SK-N-SH treated with all-trans-retinoic acid at 6 μM for 48 hours (cell line): ENCODE results near the gene MALSU1.

ENCODE experiments used
- ATAC-seq: fragments of 200-7000 bp; cut with Tn5 transposase; 3 replicates; pipeline ENCODE4 v1.9.1; 2020; ENCODE audit warnings: mild to moderate bottlenecking, moderate library complexity
- ARNTL ChIP-seq: fragments of 450-650 bp; formaldehyde crosslinking; IDR thresholded peaks from 2 replicates; pipeline ENCODE4 v1.5.0; 2020; ENCODE audit warnings: low read depth, mild to moderate bottlenecking, moderate library complexity, borderline replicate concordance
- BACH2 ChIP-seq: fragments of 250-450 bp; sonication (Bioruptor Pico); IDR thresholded peaks from 2 replicates; pipeline ENCODE4 v1.9.0; 2021; ENCODE audit warnings: mild to moderate bottlenecking, borderline replicate concordance
- CSDC2 ChIP-seq: fragments of 250-450 bp; sonication (Bioruptor Pico); IDR thresholded peaks from 2 replicates; pipeline ENCODE4 v1.5.0; 2020; ENCODE audit warnings: mild to moderate bottlenecking, moderate library complexity
- CSRNP3 ChIP-seq: fragments of 250-450 bp; sonication (Bioruptor Pico); IDR thresholded peaks from 2 replicates; pipeline ENCODE4 v1.5.1; 2021; ENCODE audit warnings: mild to moderate bottlenecking, moderate library complexity
- ESRRG ChIP-seq: fragments of 250-450 bp; sonication (Bioruptor Pico); IDR thresholded peaks from 2 replicates; pipeline ENCODE4 v1.6.1; 2021; ENCODE audit warnings: mild to moderate bottlenecking
- GLIS3 ChIP-seq: fragments of 250-450 bp; sonication (Bioruptor Pico); IDR thresholded peaks from 2 replicates; pipeline ENCODE4 v1.5.0; 2020; ENCODE audit warnings: mild to moderate bottlenecking, moderate library complexity
- ISL1 ChIP-seq: fragments of 250-450 bp; sonication (Bioruptor Pico); IDR thresholded peaks from 2 replicates; pipeline ENCODE4 v2.1.2; 2022; ENCODE audit warnings: mild to moderate bottlenecking, moderate library complexity
- OSR1 ChIP-seq: fragments of 250-450 bp; sonication (Bioruptor Pico); IDR thresholded peaks from 2 replicates; pipeline ENCODE4 v1.8.0; 2022; ENCODE audit warnings: moderate library complexity, mild to moderate bottlenecking, inconsistent platforms
- RARB ChIP-seq: fragments of 250-450 bp; sonication (Bioruptor Pico); IDR thresholded peaks from 2 replicates; pipeline ENCODE4 v1.8.0; 2021; ENCODE audit warnings: mild to moderate bottlenecking, moderate library complexity
- TCF4 ChIP-seq: fragments of 250-450 bp; sonication (Bioruptor Pico); IDR thresholded peaks from 2 replicates; pipeline ENCODE4 v1.8.0; 2021; ENCODE audit warnings: mild to moderate bottlenecking, moderate library complexity, borderline replicate concordance
- TOX ChIP-seq: fragments of 250-450 bp; sonication (Bioruptor Pico); IDR thresholded peaks from 2 replicates; pipeline ENCODE4 v1.8.0; 2021; ENCODE audit warnings: mild to moderate bottlenecking, moderate library complexity, borderline replicate concordance
- TSHZ2 ChIP-seq: fragments of 250-450 bp; sonication (Bioruptor Pico); IDR thresholded peaks from 2 replicates; pipeline ENCODE4 v1.5.0; 2020; ENCODE audit warnings: mild to moderate bottlenecking, moderate library complexity
- ZC3H10 ChIP-seq: fragments of 250-450 bp; sonication (Bioruptor Pico); IDR thresholded peaks from 2 replicates; pipeline ENCODE4 v1.5.1; 2021; ENCODE audit warnings: mild to moderate bottlenecking, moderate library complexity
- ZFP3 ChIP-seq: fragments of 250-450 bp; sonication (Bioruptor Pico); IDR thresholded peaks from 2 replicates; pipeline ENCODE4 v1.5.0; 2020; ENCODE audit warnings: mild to moderate bottlenecking, moderate library complexity
- ZFP30 ChIP-seq: fragments of 450-650 bp; formaldehyde crosslinking; IDR thresholded peaks from 2 replicates; pipeline ENCODE4 v1.5.0; 2022; ENCODE audit warnings: mild to moderate bottlenecking, moderate library complexity
- ZNF565 ChIP-seq: fragments of 450-650 bp; formaldehyde crosslinking; conservative IDR thresholded peaks from 2 replicates; pipeline ENCODE4 v1.5.0; 2020; ENCODE audit warnings: low read depth, mild to moderate bottlenecking, moderate library complexity
- ZNF70 ChIP-seq: fragments of 450-650 bp; formaldehyde crosslinking; IDR thresholded peaks from 2 replicates; pipeline ENCODE4 v1.5.0; 2020; ENCODE audit warnings: mild to moderate bottlenecking, moderate library complexity
- TF ChIP-seq, protein P1 (sequence below): fragments of 250-450 bp; sonication (Bioruptor Pico); IDR thresholded peaks from 2 replicates; pipeline ENCODE4 v1.8.0; 2020; ENCODE audit warnings: mild to moderate bottlenecking, moderate library complexity, borderline replicate concordance
- TF ChIP-seq, protein P2 (sequence below): fragments of 250-450 bp; sonication (Bioruptor Pico); IDR thresholded peaks from 2 replicates; pipeline ENCODE4 v1.5.1; 2020; ENCODE audit warnings: low read depth, mild to moderate bottlenecking, moderate library complexity

Gene MALSU1

DNA sequence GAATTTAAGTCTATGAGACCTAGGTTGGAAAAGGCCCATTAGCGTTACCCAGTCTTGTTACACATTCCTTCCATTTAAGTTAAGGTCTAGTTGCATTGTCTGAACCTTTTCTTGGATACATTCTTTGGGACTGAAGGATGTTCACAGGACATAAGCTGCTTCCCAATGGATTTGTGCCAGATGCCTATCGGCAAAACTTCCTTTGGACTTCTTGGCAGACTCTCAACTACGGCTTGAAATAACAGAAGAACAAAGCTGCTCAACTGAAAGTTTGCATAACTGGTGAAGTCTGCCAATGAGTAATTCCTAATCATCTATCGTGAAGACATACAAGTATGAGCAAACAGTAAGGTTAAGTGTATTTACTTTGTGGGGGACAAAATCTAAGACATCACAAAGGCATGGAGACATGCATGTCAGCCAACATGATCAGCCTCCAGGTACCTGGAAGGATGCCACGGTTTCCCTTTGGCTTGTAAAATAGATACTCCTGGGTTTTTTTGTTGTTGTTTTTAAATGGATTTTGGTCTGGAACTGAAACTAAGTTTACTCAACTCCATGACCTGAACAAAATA lies 35.4 kb downstream of the MALSU1 start:
- ATAC-seq = peak; percentile 78
- TF ChIP-seq TOX (CRISPR knock-in tag) (peak; percentile 45; the same call in 1 of the 2 replicates), CSRNP3 (CRISPR knock-in tag) (peak; percentile 70), TSHZ2 (no peak), ARNTL (CRISPR knock-in tag) (no peak), ISL1 (CRISPR knock-in tag) (peak; percentile 97), ZC3H10 (CRISPR knock-in tag) (peak; percentile 42; the same call in 1 of the 2 replicates), GLIS3 (CRISPR knock-in tag) (peak; percentile 43; the same call in 1 of the 2 replicates), TCF4 (CRISPR knock-in tag) (no peak), ZNF70 (CRISPR knock-in tag) (no peak), ZFP3 (CRISPR knock-in tag) (peak; percentile 72), CSDC2 (CRISPR knock-in tag) (0 out of 2 replicates have a peak, but pooled peaks have one; percentile 61)
- TF ChIP-seq, protein P1, sequence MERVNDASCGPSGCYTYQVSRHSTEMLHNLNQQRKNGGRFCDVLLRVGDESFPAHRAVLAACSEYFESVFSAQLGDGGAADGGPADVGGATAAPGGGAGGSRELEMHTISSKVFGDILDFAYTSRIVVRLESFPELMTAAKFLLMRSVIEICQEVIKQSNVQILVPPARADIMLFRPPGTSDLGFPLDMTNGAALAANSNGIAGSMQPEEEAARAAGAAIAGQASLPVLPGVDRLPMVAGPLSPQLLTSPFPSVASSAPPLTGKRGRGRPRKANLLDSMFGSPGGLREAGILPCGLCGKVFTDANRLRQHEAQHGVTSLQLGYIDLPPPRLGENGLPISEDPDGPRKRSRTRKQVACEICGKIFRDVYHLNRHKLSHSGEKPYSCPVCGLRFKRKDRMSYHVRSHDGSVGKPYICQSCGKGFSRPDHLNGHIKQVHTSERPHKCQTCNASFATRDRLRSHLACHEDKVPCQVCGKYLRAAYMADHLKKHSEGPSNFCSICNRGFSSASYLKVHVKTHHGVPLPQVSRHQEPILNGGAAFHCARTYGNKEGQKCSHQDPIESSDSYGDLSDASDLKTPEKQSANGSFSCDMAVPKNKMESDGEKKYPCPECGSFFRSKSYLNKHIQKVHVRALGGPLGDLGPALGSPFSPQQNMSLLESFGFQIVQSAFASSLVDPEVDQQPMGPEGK = peak; percentile 52; the same call in 1 of the 2 replicates
- TF ChIP-seq, protein P2, sequence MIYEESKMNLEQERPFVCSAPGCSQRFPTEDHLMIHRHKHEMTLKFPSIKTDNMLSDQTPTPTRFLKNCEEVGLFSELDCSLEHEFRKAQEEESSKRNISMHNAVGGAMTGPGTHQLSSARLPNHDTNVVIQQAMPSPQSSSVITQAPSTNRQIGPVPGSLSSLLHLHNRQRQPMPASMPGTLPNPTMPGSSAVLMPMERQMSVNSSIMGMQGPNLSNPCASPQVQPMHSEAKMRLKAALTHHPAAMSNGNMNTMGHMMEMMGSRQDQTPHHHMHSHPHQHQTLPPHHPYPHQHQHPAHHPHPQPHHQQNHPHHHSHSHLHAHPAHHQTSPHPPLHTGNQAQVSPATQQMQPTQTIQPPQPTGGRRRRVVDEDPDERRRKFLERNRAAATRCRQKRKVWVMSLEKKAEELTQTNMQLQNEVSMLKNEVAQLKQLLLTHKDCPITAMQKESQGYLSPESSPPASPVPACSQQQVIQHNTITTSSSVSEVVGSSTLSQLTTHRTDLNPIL (CRISPR knock-in tag) = peak; percentile 88

DNA sequence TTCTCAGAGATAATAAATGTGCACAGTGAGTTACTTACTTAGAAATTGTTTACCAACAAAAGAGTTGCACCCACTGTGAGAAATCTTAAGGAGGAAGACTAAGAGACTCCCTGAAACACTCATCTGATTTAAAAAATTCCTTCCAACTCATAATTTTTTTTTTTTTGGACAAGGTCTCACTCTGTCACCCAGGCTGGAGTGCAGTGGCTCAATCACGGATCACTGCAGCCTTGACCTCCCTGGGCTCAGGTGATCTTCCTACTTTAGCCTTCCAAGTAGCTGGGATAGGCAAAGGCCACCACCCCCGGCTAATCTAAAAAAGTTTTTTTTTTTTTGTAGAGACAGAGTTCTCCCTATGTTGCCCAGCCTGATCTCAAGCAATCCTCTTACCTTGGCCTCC lies 36.0 kb downstream of the MALSU1 start:
- TF ChIP-seq TOX (CRISPR knock-in tag) (no peak), RARB (CRISPR knock-in tag) (no peak), OSR1 (no peak), GLIS3 (CRISPR knock-in tag) (no peak), ZNF565 (CRISPR knock-in tag) (no peak), CSDC2 (CRISPR knock-in tag) (no peak), ARNTL (CRISPR knock-in tag) (no peak), BACH2 (CRISPR knock-in tag) (no peak), ZNF70 (CRISPR knock-in tag) (no peak), ZC3H10 (CRISPR knock-in tag) (no peak), ZFP3 (CRISPR knock-in tag) (no peak), ZFP30 (CRISPR knock-in tag) (no peak), ISL1 (CRISPR knock-in tag) (no peak)
- TF ChIP-seq, protein P1 = no peak
- no peak for ATAC-seq

DNA sequence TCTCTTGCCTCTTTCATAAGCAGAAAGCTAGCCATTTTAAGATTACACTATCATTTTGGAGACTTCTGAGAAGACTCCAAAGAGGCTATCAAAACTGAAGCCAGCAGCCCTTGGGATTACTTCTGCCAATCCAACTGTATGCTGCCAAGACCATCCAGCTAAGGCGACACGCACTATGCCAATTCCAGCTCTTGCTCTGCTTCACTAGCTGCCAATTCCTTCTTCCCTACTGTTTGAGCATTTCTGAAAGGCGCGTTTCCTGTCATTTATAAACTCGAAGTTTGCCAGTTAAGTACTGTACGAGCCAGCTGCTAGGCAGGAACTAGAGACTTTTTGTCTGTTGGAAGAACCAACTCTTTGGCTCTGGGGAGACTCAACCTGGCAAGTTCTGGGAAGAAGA lies 36.5 kb downstream of the MALSU1 start:
- no peak for ATAC-seq
- TF ChIP-seq, protein P1 = no peak
- no peak for TF ChIP-seq TSHZ2
- TF ChIP-seq TCF4 (CRISPR knock-in tag) = no peak
- TF ChIP-seq ZC3H10 (CRISPR knock-in tag) = no peak
- no peak for TF ChIP-seq CSRNP3 (CRISPR knock-in tag)
- no peak for TF ChIP-seq RARB (CRISPR knock-in tag)
- TF ChIP-seq ZFP30 (CRISPR knock-in tag) = no peak
- no peak for TF ChIP-seq ESRRG
- TF ChIP-seq CSDC2 (CRISPR knock-in tag) = no peak
- no peak for TF ChIP-seq GLIS3 (CRISPR knock-in tag)
